NCI-H2227 (cell line): Measurements from ENCODE around the gene CTBS.
"Not testable (repeated sequence)": the region's sequence is repeated elsewhere in the genome, so short reads cannot be mapped to it uniquely, and the experiment has no call there.

Experiments
- DNase-seq: peaks from one replicate; lab custom pipeline; 2025; ENCODE audit not compliant: unreplicated experiment; lab: John Stamatoyannopoulos, UW

The CTBS gene

GRCh38 chr1:84585803-84586202 is 11.6 kb upstream of the CTBS start:
- DNase-seq, result no peak

GRCh38 chr1:84584126-84584525 is 9.9 kb upstream of the CTBS start:
- DNase-seq, result peak; percentile 39

- peak; percentile 52 for DNase-seq
Observed at GRCh38 chr1:84583648-84584047, 9.4 kb upstream of the CTBS start.

- peak; percentile 92 for DNase-seq
Observed at GRCh38 chr1:84582802-84583587, 8.8 kb upstream of the CTBS start.

GRCh38 chr1:84581648-84582047 is 7.4 kb upstream of the CTBS start:
- DNase-seq, result no peak

GRCh38 chr1:84574936-84575335 is 696 bp upstream of the CTBS start:
- no peak for DNase-seq

- DNase-seq, result no peak
Observed at GRCh38 chr1:84573481-84573966, 716 bp downstream of the CTBS start.

- no peak for DNase-seq
Observed at GRCh38 chr1:84571150-84571535, 3.1 kb downstream of the CTBS start.

GRCh38 chr1:84570436-84571149 is 3.6 kb downstream of the CTBS start:
- DNase-seq, result no peak

GRCh38 chr1:84569216-84569615 is 5.0 kb downstream of the CTBS start:
- DNase-seq, result no peak

GRCh38 chr1:84550826-84551225 is 23.4 kb downstream of the CTBS start:
- DNase-seq, result no peak

- peak; percentile 6 for DNase-seq
Observed at GRCh38 chr1:84541679-84542078, 32.6 kb downstream of the CTBS start.

- DNase-seq, result no peak
Observed at GRCh38 chr1:84540759-84541158, 33.5 kb downstream of the CTBS start.

- DNase-seq, result no peak
Observed at GRCh38 chr1:84539972-84540371, 34.3 kb downstream of the CTBS start.

GRCh38 chr1:84538599-84538998 is 35.6 kb downstream of the CTBS start:
- no peak for DNase-seq

- DNase-seq, result no peak
Observed at GRCh38 chr1:84525779-84526178, 48.5 kb downstream of the CTBS start.

- DNase-seq, result no peak
Observed at GRCh38 chr1:84524590-84524989, 49.6 kb downstream of the CTBS start.

- no peak for DNase-seq
Observed at GRCh38 chr1:84510668-84511067, 63.6 kb downstream of the CTBS start.

- DNase-seq, result no peak
Observed at GRCh38 chr1:84510165-84510564, 64.1 kb downstream of the CTBS start.

- DNase-seq, result no peak
Observed at GRCh38 chr1:84509029-84509428, 65.2 kb downstream of the CTBS start.

GRCh38 chr1:84508510-84508909 is 65.7 kb downstream of the CTBS start:
- DNase-seq, result no peak

- not testable (repeated sequence) for DNase-seq
Observed at GRCh38 chr1:84507887-84508286, 66.4 kb downstream of the CTBS start.
